Esophagus squamous epithelium (tissue), 4 donors: ENCODE data around the gene DGKB.

Experiments
- POLR2A ChIP-seq, 4 donors: fragments of 450-650 bp; IDR thresholded peaks; one replicate each; pipeline ENCODE4 v1.6.1; 2017; ENCODE audit warnings: antibody characterized with exemption in 4 of 4, mild to moderate bottlenecking in 4 of 4, moderate library complexity in 3 of 4
- TF ChIP-seq, protein P1 (sequence below), 6 experiments: fragments of 450-650 bp in 4 of 6; fragments of 200-600 bp in 2 of 6; sonication (generic) in 2 of 6; IDR thresholded peaks; one replicate each; pipeline ENCODE4 v1.5.1; 2016 to 2019; ENCODE audit warnings: antibody characterized with exemption in 6 of 6, mild to moderate bottlenecking in 4 of 6, moderate library complexity in 4 of 6

DNA sequence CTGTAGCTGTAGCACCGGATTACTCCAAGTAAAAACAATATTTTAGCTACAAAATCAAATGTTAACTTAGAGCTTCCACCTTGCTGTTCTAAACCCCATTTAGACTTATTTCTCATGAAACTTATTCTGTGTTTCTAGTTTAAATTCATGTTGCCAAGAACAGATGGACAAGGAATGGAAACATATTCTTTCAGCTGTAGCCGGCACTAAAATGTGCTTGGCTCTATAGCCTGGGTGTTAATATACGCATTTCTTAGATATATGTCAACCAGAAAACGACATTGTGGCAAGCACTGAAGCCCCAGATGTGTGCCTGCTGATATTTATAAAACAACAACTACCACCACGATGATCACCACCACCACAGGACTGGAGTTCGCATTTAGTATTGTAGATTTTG, 722.8 kb downstream of the DGKB start:
- TF ChIP-seq, protein P1, sequence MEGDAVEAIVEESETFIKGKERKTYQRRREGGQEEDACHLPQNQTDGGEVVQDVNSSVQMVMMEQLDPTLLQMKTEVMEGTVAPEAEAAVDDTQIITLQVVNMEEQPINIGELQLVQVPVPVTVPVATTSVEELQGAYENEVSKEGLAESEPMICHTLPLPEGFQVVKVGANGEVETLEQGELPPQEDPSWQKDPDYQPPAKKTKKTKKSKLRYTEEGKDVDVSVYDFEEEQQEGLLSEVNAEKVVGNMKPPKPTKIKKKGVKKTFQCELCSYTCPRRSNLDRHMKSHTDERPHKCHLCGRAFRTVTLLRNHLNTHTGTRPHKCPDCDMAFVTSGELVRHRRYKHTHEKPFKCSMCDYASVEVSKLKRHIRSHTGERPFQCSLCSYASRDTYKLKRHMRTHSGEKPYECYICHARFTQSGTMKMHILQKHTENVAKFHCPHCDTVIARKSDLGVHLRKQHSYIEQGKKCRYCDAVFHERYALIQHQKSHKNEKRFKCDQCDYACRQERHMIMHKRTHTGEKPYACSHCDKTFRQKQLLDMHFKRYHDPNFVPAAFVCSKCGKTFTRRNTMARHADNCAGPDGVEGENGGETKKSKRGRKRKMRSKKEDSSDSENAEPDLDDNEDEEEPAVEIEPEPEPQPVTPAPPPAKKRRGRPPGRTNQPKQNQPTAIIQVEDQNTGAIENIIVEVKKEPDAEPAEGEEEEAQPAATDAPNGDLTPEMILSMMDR (IDR thresholded peaks at IDR 0.05), result no peak
- no peak for TF ChIP-seq POLR2A (IDR thresholded peaks at IDR 0.05)
